Epithelial cell of prostate (primary cell): ENCODE measurements around the gene TCEA2.

Experiments
- DNase-seq: peaks from one replicate; pipeline ENCODE4 v3.0.0-alpha.2; 2011; ENCODE audit warnings: low read depth, low spot score
- H3K27ac ChIP-seq: fragments of 450-650 bp; 2 replicates; pipeline ENCODE4 v1.5.1; 2017; ENCODE audit warnings: mild to moderate bottlenecking

Gene TCEA2

DNA sequence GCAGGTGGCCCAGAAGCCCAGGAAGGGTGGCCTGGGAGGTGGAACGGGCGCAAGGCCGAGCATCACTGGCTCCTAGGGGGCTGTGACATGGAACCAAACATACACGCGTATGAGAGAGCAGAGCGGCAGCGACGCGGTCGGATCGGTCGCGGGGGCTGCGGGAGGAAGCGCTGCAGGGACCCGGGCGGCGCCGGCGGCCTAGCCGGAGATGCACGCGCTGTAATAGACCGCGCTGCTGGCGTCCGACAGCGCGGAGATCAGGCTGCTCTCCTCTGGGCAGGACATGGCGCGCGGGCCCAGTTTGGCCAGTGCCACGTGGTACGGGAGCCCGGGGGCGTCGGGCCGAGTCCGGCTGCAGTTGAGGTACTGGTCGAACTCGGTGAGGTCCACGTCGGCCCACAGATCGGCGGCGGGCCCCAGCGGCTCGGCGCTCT, 15.0 kb upstream of the TCEA2 start:
- no peak for DNase-seq
- H3K27ac ChIP-seq = no peak overlapping the region

DNA sequence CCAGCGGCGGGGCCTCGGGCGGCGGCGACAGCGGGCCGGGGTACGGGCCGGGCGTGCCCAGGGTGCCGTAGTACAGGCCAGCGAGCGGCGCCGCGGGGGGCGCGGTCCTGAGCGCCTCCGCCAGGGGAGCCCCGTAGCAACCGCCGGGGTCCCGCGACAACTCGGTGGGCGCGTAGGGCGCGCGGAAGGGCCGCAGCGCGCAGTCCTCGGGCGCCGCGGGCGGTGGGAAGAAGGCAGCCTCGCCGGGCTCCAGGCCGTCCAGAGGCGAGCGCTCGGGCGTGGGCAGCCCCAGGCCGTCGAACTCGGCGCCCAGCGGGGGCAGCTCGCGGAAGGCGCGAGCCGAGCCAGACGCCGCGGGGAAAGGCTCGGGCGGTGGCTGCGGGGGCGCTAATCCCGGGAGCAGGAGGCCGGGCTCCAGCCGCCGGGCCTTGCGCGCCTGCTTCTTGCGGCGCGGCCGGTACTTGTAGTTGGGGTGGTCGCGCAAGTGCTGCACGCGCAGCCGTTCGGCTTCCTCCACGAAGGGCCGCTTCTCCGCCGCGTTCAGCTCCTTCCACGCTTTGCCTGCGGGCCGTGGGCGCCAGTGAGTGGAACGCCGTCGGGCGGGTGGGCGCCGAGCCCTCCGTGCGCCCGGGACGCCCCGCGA, 14.5 kb upstream of the TCEA2 start:
- H3K27ac ChIP-seq = no peak overlapping the region
- no peak for DNase-seq

DNA sequence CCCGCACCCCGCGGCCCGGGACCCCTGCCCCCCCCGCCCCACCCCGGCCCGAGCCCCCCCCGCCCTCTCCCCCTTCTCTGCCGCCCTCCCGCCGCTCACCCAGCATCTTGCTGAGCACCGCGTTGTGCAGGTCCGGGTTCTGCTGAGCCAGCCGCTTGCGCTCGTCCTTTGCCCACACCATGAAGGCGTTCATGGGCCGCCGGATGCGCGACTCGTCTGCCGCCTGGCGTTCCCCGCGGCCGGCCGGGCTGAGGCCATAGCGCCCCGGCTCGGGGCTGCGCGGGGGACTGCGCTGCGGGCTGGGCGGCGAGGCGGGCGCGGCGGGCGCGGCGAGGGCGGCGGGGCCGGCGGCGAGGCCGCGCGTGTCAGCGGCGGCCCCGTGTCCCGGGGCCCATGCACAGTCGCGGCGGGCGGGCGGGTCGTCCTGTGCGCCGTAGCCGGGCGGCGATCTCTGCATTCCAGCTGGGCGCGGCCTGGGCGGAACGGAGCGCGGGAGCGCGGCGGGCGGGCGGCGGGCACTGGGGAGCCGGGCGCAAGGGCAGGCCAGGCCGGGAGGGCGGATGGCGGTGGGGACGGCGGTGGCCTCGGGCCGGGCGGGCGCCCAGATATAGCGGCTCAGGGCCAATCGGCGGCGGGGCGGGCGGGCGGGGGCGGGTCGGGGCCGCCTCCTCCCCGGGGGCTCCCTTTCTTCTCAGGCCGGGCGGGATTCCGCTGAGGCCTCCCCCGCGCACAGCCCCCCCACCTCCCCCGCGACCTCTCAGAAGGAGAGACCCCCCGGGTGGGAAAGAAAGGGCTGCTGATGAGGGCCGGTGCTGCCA, 13.7 kb upstream of the TCEA2 start, which contains the start of gene SOX18:
Gene SOX18 (minus strand): TSS at position 580 of the 818 bp plus-strand sequence. CDS start 123 bp downstream, at position 457.
- DNase-seq = no peak
- H3K27ac ChIP-seq = no peak within 1 kb of the TSS

DNA sequence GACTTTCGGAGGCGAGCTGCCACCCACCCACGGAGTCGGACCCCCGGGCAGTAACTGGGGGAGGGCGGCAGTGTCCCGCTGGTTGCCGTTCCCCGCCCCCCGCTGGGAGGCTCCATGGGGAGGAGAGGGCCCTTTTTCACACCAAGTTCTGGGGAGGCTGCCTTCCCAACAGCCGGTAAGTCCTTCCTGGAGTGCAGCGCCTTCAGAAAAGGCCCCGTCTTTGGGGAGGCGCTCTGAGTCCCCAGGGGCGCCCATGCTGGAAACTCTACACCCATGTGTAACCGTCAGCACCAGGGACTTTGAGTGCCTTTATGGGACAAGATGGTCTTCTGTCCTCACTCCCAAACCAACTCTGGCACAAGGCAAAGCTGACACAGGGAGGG, 13.1 kb upstream of the TCEA2 start:
- H3K27ac ChIP-seq = no peak overlapping the region
- no peak for DNase-seq

DNA sequence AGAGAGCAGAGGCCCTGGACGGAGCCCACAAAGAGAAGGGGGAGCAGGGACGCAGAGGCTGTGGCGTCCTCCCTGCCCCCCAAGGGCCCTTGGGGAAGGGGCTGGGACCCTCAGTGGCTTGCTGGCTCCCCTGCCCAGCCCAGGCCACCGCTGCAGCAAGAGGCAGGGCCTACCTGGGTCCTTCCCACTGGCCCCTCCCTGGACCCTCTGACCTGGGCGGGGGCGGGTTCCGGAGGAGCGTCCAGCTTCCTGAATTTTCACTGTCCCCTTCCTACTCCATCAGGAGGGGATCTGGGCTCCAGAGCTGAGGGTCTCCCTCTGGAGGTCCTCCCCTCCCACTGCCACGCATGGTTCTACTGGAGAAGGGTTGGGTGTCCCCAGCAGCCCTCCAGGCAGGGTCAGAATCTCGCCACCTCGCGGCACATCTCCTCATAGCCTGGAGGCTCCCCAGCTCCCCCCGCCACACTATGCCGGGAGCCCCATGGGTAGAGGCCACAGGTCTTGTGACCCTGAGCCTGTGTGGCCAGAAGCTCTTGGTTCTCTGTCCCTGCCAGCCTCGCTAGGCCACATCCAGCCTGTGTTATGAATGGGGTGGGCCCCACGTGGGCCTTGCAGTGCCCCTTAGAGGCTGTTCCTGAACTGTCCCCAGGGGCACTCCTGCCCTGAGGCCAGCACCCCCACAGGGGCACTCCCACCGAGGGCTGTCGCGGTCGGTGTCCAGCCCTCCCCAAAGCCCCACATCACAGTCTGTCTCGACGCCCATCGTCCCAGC, 12.6 kb upstream of the TCEA2 start:
- no peak for DNase-seq
- H3K27ac ChIP-seq = no peak overlapping the region

DNA sequence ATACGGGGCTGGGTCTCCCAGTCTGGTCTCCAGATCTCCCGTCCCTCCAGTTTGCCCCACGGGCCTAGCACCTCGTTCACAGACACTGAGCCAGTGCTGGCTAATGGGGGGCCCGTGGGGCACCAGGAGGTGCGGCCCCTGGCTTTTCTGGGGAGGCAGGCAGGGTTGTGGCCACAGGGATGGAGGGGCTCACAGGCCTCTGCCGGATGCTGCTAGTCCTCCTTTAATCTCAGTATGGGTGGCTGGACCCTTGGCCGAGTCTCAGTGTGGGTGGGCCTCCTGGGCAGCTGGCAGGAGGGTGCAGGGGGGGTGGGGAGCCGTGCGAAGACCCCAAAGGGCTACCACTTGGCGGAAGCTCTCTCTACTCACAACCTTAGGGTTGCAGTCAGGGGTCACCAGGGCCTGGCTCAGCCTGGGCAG, 12.0 kb upstream of the TCEA2 start:
- DNase-seq = no peak
- H3K27ac ChIP-seq = no peak overlapping the region

DNA sequence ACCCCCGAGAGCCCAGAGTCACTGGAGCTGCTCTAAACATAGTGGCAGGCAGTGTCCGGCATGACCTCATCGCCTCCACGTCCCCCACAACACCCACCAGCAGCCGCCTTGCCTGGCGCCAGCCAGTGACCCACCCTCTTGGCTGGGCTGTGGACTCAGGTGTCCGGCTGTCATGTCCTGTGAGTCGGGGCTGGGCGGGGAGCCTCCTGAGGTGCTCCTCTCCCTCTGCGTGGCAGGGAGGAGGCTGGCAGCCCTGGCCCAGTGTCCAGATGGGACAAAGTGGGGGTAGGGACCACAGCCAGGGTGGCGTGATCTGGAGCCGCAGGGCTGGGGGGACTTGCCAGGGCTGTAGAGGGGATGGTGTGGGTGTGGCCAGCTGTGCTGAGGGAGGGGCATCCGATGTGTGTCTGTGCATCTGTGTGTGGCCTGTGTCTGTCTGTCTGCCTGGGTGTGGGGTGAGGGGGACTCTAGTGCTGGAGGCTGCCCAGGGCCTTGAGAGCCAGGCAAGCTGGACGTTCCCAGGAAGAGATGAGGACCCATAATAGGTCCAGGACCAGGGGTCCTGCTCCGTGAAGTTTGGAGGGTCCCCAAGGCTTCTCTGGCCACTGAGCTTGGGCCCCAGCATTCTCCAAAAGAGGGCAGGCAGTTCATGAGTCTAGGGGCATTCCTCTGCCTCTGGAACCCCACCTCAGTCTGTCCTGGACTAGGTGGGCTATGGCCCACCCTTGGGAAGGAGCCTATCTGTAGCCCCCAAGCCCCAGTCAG, 11.3 kb upstream of the TCEA2 start:
- DNase-seq = no peak
- H3K27ac ChIP-seq = no peak overlapping the region

DNA sequence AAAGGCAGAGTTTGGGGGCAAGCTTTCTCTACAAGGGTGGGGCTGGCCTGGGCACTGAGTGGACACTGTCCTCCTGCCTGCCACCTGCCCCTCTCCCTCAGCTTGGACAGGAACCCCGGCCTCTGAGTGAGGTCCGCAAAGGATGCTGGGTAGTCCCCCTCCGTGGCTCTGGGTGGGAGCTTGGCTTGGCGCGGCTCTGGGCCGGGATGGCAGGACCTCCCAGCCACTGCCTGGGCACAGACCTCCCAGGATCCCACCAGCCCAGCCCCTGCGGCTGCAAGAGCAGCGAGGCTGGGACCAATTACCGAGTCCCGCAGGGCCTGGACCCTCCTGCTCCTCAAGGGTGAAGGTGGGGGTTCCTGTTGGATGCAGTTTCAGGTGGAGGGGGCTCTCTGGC, 10.7 kb upstream of the TCEA2 start:
- DNase-seq = no peak
- no peak overlapping the region for H3K27ac ChIP-seq

DNA sequence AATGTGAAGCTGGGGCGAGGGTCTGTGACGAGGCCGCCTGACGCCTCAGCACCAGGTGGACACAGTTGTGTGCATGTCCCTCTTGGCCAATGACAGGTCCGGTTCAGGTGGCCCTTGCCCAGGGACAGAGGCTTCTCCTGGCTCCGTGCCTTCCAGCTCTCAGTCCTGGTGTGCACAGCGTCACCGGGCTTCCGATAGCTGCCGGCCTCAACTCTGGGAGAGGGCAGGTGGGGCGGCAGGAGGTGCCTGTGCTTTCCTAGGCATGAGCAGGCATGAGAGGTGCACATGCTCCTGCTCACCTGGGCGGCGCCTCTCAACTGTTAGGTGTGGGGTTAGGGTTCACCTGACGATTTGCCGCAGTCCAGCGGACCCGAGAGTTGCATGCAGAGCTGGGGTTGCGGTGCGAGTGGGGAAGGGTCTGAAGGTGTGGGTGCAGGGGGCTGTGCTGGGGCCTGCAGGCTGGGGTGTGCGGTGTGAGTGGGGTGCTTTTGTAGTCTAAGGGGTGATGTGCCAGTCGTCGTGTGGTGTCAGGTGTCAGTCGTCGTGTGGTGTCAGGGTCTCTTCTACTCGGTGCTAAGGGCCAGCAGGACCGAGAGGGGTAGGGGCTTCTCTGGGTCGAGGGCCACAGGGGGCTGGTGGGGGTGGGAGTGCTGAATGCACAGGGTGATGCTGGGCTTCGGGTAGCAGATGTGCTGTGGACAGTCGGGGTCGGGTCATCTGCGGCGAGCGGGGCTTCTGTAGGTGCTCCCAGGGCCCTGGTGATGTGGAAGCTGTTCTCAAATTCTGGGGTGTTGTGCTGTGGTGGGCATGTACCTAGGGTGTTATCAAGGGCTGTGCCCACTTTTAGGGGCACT, 9.8 kb upstream of the TCEA2 start:
- DNase-seq = no peak
- no peak overlapping the region for H3K27ac ChIP-seq

DNA sequence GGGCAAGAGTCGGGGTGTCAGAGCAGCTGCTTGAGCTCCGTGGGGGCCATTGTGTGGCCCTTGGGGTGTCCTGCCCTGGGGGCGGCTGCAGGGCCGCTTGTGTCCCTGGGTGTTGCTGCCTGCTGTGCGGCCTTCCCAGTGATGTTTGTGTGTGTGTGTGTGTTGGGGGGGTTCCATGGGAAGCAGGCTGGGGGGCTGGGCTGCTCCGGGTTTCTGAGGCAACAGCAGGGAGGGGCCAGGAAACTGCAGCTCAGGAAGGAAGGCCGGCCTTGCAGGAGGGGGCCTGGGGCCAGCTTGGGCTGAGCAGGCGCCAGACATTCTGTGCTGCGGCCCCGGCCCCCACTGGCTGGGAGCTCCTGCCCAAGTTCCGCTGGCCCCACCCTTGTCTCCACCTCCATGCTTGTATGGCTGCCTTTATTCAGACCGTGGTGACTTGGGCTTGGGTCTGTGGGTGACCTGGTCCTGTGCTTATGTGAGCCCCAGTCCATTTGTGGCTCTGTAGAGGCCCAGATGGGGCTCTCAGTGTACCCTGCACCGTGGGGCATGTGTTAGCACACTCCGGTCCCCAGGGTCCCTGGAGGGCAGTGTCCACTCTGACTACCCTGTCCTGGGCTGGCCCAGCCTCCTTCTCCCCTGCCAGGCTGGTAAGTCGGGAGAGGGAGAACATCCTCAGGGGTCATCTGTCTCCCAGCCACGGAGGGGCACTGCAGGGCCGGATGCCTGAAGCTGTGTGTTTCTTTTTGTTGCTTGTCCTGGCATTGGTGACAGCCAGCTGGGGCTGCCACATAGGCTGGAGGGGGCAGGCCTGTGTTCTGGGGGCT, 8.9 kb upstream of the TCEA2 start:
- no peak for DNase-seq
- no peak overlapping the region for H3K27ac ChIP-seq

DNA sequence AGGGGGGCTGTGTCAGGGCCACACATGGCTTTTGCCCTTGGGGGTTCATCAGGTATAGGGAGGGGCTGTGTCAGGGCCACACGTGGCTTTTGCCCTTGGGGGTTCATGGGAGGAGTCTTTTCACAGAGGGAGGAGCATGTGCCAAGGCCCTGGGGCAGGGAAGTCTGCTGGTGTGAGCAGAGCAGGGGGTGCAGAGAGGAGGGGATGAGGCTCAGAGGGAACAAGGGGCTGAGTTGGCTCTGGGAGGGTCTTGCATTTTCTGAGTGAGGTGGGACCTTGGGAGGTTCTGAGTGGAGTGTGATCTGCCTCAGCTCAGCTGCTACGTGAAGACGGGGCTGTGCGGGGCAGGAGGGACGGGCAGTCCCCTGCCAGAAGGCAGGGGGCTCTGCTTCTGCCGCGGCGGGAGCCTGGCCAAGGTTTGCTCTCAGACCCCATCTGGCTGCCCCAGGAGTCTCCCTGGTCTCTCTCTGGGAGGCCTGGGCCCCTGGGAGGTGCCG, 7.6 kb upstream of the TCEA2 start:
- no peak overlapping the region for H3K27ac ChIP-seq
- no peak for DNase-seq

DNA sequence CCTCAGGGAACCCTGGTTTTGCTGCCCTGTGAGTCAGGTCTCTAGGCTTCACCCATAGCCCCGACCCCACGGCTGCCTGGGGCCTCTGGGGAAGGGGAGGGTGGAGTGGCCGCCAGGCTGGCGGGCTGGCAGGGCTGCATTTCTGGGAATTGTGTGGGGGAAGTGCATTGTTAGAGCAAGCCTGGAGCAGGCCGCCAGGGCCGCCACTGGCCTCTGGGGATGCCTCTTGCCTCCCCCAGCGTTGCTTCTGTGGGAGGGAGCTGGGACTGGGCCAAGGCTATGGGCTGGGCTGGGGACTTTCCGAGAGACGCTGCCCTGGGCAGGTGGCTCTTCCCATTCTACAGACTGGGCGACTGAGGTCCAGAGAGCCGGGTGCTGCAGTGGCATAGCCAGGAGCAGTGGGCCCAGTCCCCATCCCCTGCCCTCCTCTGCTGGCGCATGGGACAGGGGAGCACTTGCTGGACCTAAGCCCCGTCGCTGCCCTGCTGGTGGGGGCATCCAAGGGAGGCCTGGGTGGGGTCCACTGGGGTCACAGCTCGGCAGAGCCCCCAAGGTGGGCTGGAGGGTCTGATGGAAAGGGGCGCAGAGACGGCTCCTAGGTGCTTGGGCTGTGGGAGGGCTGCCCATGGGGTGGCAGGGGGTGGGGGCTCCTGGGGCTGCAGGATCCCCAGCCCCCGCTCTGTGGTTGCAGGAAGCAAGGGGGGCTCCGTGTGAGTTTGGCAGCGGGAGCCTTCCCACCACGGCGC, 6.9 kb upstream of the TCEA2 start:
- H3K27ac ChIP-seq = no peak overlapping the region
- no peak for DNase-seq

DNA sequence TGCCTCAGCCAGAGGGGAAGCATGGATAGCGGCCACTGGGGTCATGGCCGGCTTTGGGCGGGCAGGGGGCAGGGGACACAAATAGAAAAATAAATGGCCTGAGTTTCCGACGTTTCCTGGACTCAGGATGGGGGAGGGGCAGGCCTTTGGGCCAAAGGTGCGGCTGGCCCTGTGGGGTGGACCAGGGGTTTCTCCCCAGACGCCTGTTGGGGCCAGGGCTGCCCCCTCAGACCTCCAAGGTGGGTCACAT, 6.4 kb upstream of the TCEA2 start:
- no peak overlapping the region for H3K27ac ChIP-seq
- DNase-seq = no peak

DNA sequence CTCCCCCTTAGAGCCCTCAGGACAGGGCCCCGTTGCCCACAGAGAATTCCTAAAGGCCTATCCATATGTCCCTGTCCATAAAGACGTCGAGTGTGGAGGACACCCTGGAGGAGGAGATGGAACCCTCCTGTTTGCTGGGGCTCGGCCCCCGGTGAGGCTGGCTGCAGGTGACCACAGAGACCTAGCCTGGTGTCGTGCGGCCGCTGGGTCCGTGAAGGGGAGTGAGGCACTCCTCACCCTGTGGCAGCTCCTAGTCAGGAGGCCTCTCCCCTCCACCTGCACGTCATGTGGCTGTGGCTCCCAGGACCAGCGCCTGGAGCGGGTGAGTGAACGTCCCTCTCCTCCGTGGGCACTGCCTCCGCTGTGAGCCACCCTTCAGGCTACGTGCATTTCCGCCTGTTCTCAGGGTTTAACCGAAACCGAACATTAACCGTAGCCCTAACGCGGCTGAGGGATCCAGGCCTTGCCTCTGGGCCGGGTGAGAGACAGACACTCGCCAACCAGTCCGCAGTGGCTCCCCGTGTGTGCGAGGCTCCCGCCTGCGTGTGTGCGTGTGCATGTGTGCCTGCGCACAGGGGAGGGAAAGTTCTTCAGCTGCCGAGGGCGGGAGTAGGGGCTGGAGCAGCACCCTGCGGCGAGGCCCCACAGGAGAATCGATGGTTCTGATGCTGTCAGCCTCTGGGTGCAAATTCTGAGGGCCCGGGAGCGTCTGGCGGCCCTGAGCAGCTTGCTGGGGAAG, 5.9 kb upstream of the TCEA2 start:
- H3K27ac ChIP-seq = no peak overlapping the region
- DNase-seq = no peak

DNA sequence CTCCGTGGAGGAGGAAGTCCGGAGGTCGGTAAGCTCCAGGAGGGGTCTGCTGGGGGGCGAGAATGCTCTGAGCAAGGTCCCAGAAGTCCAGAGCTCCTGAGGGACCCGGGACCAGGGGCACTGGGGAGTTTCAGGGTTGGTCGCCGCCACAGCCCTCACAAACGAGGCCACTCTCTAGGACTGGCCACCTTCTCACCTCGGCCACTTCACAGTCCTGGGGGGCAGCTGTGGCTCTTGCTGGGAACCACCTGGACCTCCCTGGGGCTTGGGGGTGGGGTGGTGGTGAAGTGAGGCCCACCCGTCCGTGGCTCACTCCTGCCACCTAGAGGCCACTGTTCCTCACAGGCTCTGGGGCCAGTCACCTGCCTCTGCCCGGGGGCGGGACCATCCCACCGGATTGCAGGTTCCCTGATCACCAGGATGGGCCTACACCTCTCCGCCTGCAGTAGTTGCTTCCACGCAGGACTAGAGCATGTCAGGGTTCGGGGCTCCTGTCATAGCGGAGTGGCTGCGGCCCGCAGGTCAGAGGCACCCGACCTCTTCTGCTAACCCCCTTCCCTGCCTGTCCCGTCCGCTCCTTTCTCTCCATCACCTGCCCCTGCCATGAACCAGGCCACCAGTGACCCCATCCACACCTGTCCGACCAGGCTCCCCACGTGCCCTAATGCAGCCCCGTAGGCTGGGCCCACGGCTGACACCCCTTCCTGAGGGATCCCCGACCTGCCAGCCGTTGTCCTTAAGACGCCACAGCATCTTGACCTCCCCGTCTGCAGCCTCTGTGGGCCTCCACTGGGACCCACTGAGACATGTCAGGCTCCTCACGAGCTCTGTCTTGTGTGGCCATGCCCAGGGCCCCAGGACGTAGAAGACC, 5.1 kb upstream of the TCEA2 start:
- H3K27ac ChIP-seq = no peak overlapping the region
- no peak for DNase-seq

DNA sequence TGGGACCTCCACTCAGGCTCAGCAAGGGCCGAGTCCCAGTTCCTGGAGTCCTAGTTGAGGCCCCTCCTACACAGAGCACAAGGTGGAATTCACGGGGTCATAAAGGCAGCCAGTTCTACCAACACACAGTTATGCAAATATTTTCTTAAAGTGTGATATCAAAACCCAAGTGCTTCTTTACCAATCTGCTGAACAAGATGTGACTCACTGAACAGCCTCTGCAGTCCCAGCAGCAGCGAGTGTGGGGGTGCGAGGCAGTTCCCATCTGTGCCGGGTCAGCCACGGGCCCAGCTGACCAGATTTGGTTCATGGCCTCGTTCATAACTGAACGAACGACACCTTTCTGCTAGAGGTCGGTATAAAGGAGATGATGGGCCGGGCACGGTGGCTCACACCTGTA, 4.5 kb upstream of the TCEA2 start:
- no peak for DNase-seq
- no peak overlapping the region for H3K27ac ChIP-seq

DNA sequence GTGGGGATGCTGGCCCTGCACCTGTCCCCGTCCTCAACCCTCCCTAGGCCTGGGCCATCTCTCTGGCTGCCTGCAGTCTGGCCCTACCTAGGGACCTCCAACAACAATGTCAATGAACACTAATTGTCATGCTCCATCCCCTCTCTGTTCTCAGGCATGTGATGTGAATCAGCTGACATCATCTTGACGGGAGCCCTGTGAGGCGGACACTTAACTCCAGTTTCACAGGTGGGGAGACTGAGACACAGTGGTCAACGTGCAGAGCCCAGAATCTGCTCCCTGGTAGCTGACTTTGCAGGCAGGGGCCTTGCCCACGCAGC, 762 bp upstream of the TCEA2 start:
- no peak for DNase-seq
- H3K27ac ChIP-seq = peak overlapping the region; percentile 62
